SK-N-MC (cell line): ENCODE measurements around the gene CLECL1.

Experiments used
- DNase-seq: peaks from one replicate; pipeline ENCODE4 v3.0.0-alpha.2; 2011; ENCODE audit warnings: low read depth, low spot score
- H3K27ac ChIP-seq: fragments of 200-600 bp; sonication (generic); 2 replicates; pipeline ENCODE4 v1.5.1; 2016; ENCODE audit warnings: mixed run types
- H3K36me3 ChIP-seq: fragments of 200-600 bp; sonication (generic); 2 replicates; pipeline ENCODE4 v1.6.1; 2017; ENCODE audit warnings: antibody characterized with exemption, low read length, mixed read lengths; ENCODE audit not compliant: insufficient read depth
- H3K4me3 ChIP-seq: fragments of 200-600 bp; sonication (generic); 2 replicates; pipeline ENCODE4 v1.5.1; 2016
- H3K9ac ChIP-seq: fragments of 200-600 bp; sonication (generic); 2 replicates; pipeline ENCODE4 v1.8.0; 2017; ENCODE audit warnings: mixed run types, mixed read lengths; ENCODE audit not compliant: insufficient read length
- H3K9me3 ChIP-seq: fragments of 200-600 bp; sonication (generic); 2 replicates; pipeline ENCODE4 v1.6.1; 2017; ENCODE audit warnings: low read depth, mild to moderate bottlenecking, antibody characterized with exemption, low read length, moderate library complexity, mixed read lengths
- EZH2 ChIP-seq: fragments of 200-600 bp; sonication (generic); IDR thresholded peaks from one replicate; pipeline ENCODE4 v1.6.1; 2017; ENCODE audit warnings: antibody characterized with exemption
- FOXP2 ChIP-seq: optimal IDR thresholded peaks from 2 replicates; pipeline ENCODE3; 2011; ENCODE audit warnings: mild to moderate bottlenecking, moderate library complexity; ENCODE audit not compliant: insufficient read depth; ENCODE audit errors: extremely low read length, control extremely low read depth
- POLR2AphosphoS5 ChIP-seq: IDR thresholded peaks from 2 replicates; pipeline ENCODE4 v1.6.1; 2012; ENCODE audit warnings: mild to moderate bottlenecking, low read depth, low read length, borderline replicate concordance

Gene CLECL1

DNA sequence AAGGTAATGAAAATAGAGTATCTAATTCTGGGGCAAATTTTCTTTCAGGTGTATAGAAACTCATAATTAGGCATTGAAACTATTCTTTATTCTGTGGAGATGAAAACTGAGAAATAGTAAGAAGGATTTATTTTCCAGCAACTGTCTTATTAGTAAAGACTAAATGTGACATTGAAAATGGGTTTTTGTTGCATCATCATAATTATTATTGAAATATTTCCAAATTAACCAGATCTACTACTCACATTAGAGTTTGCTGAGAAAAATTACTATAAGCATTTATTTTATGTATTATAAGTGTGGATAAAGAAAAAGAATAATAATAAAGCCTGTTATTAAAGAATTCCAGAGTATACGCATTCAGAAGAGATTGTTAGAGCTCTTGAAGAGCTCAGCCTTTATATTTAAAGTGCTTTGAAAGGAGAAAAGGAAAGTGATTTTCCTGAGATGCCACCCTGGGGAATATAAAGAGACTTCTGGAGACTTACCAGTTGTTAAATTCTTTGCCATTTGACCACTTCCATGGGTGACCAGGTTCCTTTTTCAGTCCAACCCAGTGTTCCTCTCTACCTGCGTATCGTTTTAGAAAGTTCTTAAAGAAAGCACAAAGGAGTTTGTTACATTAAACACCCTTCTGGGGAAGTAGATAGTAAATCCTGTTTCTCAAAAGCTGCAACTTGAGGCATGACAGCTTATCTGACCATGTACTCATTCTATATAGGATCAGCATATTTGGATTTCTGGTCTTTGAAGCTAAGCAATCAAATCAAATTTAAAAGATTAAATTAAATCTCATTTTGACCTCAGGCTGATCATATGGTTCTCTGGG lies 21.4 kb upstream of the CLECL1 start:
- DNase-seq = no peak
- H3K9me3 ChIP-seq = no peaks in the 10 kb centered on the region
- TF ChIP-seq FOXP2 = no peak
- no peak for TF ChIP-seq EZH2
- TF ChIP-seq POLR2AphosphoS5 = no peak
- no peak overlapping the region for H3K9ac ChIP-seq
- H3K4me3 ChIP-seq = no peak overlapping the region
- H3K27ac ChIP-seq = no peak overlapping the region
- H3K36me3 ChIP-seq = no peaks in the 10 kb centered on the region

- Histone ChIP-seq H3K36me3 (no peaks in the 10 kb centered on the region), H3K27ac (no peak overlapping the region), H3K9ac (no peak overlapping the region), H3K4me3 (no peak overlapping the region), H3K9me3 (no peaks in the 10 kb centered on the region)
- TF ChIP-seq FOXP2 (no peak), POLR2AphosphoS5 (no peak), EZH2 (no peak)
- no peak for DNase-seq
Measured at GRCh38 chr12:9753498-9753897, 20.6 kb upstream of the CLECL1 start.

GRCh38 chr12:9753073-9753472 lies 20.2 kb upstream of the CLECL1 start:
- TF ChIP-seq FOXP2 (no peak), POLR2AphosphoS5 (no peak), EZH2 (no peak)
- Histone ChIP-seq H3K4me3 (no peak overlapping the region), H3K36me3 (no peaks in the 10 kb centered on the region), H3K9me3 (no peaks in the 10 kb centered on the region), H3K9ac (no peak overlapping the region), H3K27ac (no peak overlapping the region)
- no peak for DNase-seq

DNA sequence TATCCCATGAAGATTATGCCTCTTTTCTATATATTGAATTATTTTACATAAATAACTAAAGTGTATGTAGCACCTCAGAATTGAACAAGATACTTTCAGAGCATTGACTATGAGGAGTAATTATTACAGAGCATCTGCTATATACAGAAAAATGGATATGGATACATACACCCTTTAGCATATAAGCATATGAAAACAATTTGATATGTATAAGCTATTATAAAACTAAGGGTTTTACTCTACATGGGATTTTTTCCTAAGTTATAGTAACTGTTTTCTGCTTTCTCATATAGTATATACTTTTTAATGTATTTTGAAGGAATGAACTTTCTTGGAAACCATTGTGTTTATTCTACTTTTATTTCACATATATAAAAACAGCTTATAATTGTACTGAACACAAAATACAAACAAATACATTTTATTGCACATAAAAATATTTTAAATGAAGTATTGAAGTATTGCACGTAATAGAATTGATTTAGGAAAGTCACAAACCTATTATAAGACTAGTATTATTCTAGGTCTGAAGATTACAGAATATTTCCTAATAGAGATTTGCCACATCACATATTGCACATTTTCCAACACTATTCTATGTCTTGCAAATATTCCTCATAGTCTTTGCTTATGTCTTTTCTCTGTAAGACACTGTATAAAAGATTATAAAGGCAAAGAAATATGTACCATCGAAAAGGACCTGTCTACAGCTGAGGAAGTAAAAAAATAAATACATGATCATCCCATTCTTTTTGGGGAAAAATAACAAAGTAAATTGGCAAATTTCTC lies 19.4 kb upstream of the CLECL1 start:
- H3K36me3 ChIP-seq = no peaks in the 10 kb centered on the region
- no peaks in the 10 kb centered on the region for H3K9me3 ChIP-seq
- H3K4me3 ChIP-seq = no peak overlapping the region
- H3K27ac ChIP-seq = no peak overlapping the region
- TF ChIP-seq POLR2AphosphoS5 (no peak), EZH2 (no peak), FOXP2 (no peak)
- H3K9ac ChIP-seq = no peak overlapping the region
- DNase-seq = no peak

DNA sequence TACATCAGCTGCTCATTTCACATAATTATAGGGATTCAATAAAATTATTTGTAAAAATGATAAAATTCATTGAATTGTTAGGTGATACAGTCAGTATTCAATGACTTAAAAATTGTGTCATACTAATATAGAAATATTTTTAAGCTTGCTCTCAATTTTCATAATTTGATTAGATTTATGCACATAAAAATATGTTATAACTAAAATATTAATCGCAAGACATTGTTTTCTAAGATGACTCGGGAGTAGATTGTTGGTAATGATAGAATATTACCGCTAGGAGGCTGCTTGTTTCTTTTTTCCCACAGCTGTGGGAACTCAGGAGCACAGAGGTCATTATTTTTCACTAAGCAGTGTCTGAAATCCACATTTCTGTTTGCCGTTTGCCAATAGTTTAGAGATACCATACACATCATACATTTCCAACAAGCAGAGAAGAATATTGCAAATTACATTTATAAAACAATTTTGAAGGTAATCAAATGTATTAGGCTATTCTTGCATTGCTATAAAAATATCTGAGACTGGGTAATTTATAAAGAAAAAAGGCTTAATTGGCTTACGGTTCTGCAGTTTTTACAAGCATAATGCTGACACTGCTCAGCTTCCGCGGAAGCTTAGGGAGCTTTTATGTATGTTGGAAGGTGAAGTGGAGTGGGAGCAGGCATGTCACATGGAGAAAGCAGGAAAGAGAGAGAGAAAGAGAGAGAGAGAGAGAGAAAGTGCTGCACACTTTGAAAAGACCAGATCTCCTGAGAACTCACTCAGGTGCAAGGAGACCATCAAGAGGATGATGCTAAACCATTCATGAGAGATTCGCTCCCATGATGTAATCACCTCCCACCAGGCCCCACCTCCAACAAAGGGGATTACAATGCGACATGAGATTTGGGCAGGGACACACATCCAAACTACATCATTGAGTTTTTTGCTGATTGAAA lies 18.6 kb upstream of the CLECL1 start:
- Histone ChIP-seq H3K4me3 (peak overlapping the region; percentile 28), H3K9me3 (no peaks in the 10 kb centered on the region), H3K36me3 (no peaks in the 10 kb centered on the region), H3K9ac (no peak overlapping the region), H3K27ac (no peak overlapping the region)
- DNase-seq = no peak
- TF ChIP-seq EZH2 (no peak), FOXP2 (no peak), POLR2AphosphoS5 (no peak)

DNA sequence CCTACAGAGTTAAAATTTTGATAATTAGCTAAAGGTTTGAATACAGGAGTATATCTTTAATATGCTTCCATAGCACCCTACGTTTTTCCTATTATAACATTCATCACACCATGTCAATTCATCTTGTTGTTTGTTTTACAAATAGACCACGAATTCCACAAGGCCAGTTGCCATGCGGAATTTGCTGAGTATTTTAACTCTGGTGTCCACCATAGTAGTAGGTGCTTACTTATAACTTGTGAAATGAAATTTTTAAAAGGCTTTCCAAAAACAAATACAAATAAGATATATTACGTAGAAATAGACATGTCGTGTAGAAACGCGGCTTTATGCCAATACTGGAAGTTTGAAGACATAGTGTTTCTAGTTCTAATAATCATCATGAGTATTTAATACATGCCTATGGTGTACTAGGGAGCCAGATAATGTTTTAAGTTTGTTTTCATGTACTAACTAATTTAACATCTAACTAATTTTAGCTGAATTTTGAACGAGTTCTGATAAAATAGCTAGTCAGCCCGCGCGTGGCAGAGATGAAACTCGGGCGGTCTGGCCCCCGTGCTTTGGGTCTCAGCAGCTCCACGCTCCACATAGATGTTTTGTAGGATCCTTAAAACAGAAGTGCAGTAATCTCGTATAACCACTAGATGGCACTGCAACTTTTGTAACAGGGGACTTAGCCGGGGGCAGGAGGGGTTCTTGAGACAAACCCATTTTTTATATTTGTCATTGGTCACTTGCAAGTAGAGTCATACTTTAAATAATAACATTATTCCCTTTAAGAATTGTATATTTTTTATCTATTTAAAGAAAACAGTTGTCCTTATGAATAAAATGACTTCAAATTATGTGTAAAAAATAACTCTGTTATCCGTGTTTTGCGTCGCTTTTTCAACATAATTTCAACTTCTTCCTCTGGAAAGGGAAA lies 17.6 kb upstream of the CLECL1 start:
- peak; percentile 45 for DNase-seq
- TF ChIP-seq EZH2 (no peak), FOXP2 (no peak), POLR2AphosphoS5 (no peak)
- Histone ChIP-seq H3K9ac (no peak overlapping the region), H3K27ac (no peak overlapping the region), H3K4me3 (peak overlapping the region; percentile 75), H3K9me3 (no peaks in the 10 kb centered on the region), H3K36me3 (no peaks in the 10 kb centered on the region)

DNA sequence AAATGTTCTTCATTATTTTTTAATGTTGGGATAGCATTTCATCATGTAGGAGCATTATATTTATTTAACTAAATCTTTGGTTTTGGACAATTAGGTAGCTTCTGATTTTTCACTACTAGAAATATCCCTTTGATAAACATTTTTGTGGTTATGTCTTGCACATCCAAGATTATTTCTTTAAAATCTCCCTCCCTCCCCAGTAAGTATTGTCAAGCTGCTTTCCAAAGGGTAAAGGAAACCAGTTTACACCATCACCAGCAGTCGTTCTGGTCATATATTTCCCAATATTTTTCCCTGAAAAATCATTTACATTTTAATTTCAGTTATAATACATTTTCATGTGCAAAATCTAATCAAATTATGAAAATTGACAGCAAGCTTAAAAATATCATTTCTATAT lies 16.7 kb upstream of the CLECL1 start:
- DNase-seq = no peak
- Histone ChIP-seq H3K27ac (no peak overlapping the region; the same call in 1 of the 2 replicates), H3K4me3 (no peak overlapping the region), H3K9ac (no peak overlapping the region), H3K9me3 (no peaks in the 10 kb centered on the region), H3K36me3 (no peaks in the 10 kb centered on the region)
- no peak for TF ChIP-seq FOXP2
- no peak for TF ChIP-seq POLR2AphosphoS5
- no peak for TF ChIP-seq EZH2
